ENCODE data around the gene PHF2.

GRCh38 chr9:93557366-93558137 lies 18.8 kb upstream of the PHF2 start:
- TF ChIP-seq CTCF (conservative IDR thresholded peaks at IDR 0.05; ENCODE audit: low read depth, low read length) (no peak), CHD1 (IDR thresholded peaks at IDR 0.05; ENCODE audit: low read depth, low read length) (no peak)
